Activated naive CD4-positive, alpha-beta T cell treated with anti-CD3 and anti-CD28 coated beads, Interleukin-2, amount 10 ng/mL, durations not matched to agents 7 days and 5 days (primary cell): Measurements from ENCODE around the gene NAT8L.

Source experiments
- CTCF ChIA-PET: fragments of 350-600 bp; sonication (Branson Sonifier 250); formaldehyde crosslinking; loops from one replicate; lab custom pipeline; 2021; ENCODE audit warnings: antibody characterized with exemption; lab: Charles Lee
- DNase-seq: peaks from one replicate; pipeline ENCODE4 v3.0.0-alpha.2; 2020
- H3K27ac Mint-ChIP-seq: one replicate; pipeline ENCODE4 v1.8.0; 2021; ENCODE audit warnings: mild to moderate bottlenecking, moderate library complexity, mixed read lengths
- H3K27me3 Mint-ChIP-seq: one replicate; pipeline ENCODE4 v1.8.0; 2021; ENCODE audit warnings: mild to moderate bottlenecking, mixed read lengths
- H3K36me3 Mint-ChIP-seq: one replicate; pipeline ENCODE4 v1.8.0; 2021; ENCODE audit warnings: mixed read lengths
- H3K4me1 Mint-ChIP-seq: one replicate; pipeline ENCODE4 v1.8.0; 2021; ENCODE audit warnings: mixed read lengths
- H3K4me3 Mint-ChIP-seq: one replicate; pipeline ENCODE4 v1.8.0; 2021; ENCODE audit warnings: mild to moderate bottlenecking, moderate library complexity, mixed read lengths
- H3K9me3 Mint-ChIP-seq: one replicate; pipeline ENCODE4 v1.8.0; 2021; ENCODE audit warnings: mixed read lengths

NAT8L gene

GRCh38 chr4:2096073-2096609 lies 37.0 kb downstream of the NAT8L start:
- H3K27me3 Mint-ChIP-seq = peaks cover 25% of the 10 kb centered on the region
- H3K9me3 Mint-ChIP-seq = peaks cover 9% of the 10 kb centered on the region
- no peak overlapping the region for H3K4me3 Mint-ChIP-seq
- no peak overlapping the region for H3K27ac Mint-ChIP-seq
- peaks cover 2% of the 10 kb centered on the region for H3K36me3 Mint-ChIP-seq
- CTCF ChIA-PET = no interaction called here
- no peak for DNase-seq
- H3K4me1 Mint-ChIP-seq = no peaks in the 10 kb centered on the region

- Mint-ChIP-seq H3K27ac (no peak overlapping the region), H3K4me3 (no peak overlapping the region), H3K27me3 (peaks cover 34% of the 10 kb centered on the region), H3K4me1 (peaks cover 5% of the 10 kb centered on the region), H3K9me3 (peaks cover 19% of the 10 kb centered on the region), H3K36me3 (peaks cover 8% of the 10 kb centered on the region)
- DNase-seq = no peak
- CTCF ChIA-PET = no interaction called here
Observed at GRCh38 chr4:2101346-2102044, 42.4 kb downstream of the NAT8L start.

GRCh38 chr4:2102045-2102883 lies 43.1 kb downstream of the NAT8L start:
- CTCF ChIA-PET = no interaction called here
- no peak overlapping the region for H3K27ac Mint-ChIP-seq
- peaks cover 13% of the 10 kb centered on the region for H3K9me3 Mint-ChIP-seq
- H3K4me1 Mint-ChIP-seq = peaks cover 5% of the 10 kb centered on the region
- peaks cover 32% of the 10 kb centered on the region for H3K27me3 Mint-ChIP-seq
- no peak for DNase-seq
- H3K4me3 Mint-ChIP-seq = no peak overlapping the region
- peaks cover 6% of the 10 kb centered on the region for H3K36me3 Mint-ChIP-seq

GRCh38 chr4:2103127-2103842 lies 44.2 kb downstream of the NAT8L start:
- CTCF ChIA-PET = no interaction called here
- peaks cover 5% of the 10 kb centered on the region for H3K4me1 Mint-ChIP-seq
- H3K27me3 Mint-ChIP-seq = peaks cover 32% of the 10 kb centered on the region
- H3K27ac Mint-ChIP-seq = no peak overlapping the region
- peaks cover 13% of the 10 kb centered on the region for H3K9me3 Mint-ChIP-seq
- H3K36me3 Mint-ChIP-seq = peaks cover 6% of the 10 kb centered on the region
- no peak overlapping the region for H3K4me3 Mint-ChIP-seq
- DNase-seq = no peak

- H3K4me1 Mint-ChIP-seq = peaks cover 5% of the 10 kb centered on the region
- no peak overlapping the region for H3K4me3 Mint-ChIP-seq
- CTCF ChIA-PET = no interaction called here
- no peak for DNase-seq
- peaks cover 6% of the 10 kb centered on the region for H3K36me3 Mint-ChIP-seq
- no peak overlapping the region for H3K27ac Mint-ChIP-seq
- H3K9me3 Mint-ChIP-seq = peaks cover 13% of the 10 kb centered on the region
- peaks cover 32% of the 10 kb centered on the region for H3K27me3 Mint-ChIP-seq
Observed at GRCh38 chr4:2103843-2104547, 44.9 kb downstream of the NAT8L start.

GRCh38 chr4:2104556-2105345 lies 45.6 kb downstream of the NAT8L start:
- Mint-ChIP-seq H3K27me3 (peaks cover 26% of the 10 kb centered on the region), H3K4me1 (peaks cover 5% of the 10 kb centered on the region), H3K4me3 (no peak overlapping the region), H3K36me3 (peaks cover 6% of the 10 kb centered on the region), H3K27ac (no peak overlapping the region), H3K9me3 (peaks cover 13% of the 10 kb centered on the region)
- CTCF ChIA-PET = no interaction called here
- no peak for DNase-seq

- Mint-ChIP-seq H3K27me3 (peaks cover 28% of the 10 kb centered on the region), H3K9me3 (peaks cover 13% of the 10 kb centered on the region), H3K36me3 (peaks cover 6% of the 10 kb centered on the region), H3K4me3 (no peak overlapping the region), H3K4me1 (peaks cover 5% of the 10 kb centered on the region), H3K27ac (no peak overlapping the region)
- DNase-seq = no peak
- CTCF ChIA-PET = no interaction called here
Observed at GRCh38 chr4:2105559-2105958, 46.4 kb downstream of the NAT8L start.

GRCh38 chr4:2116687-2117400 lies 57.7 kb downstream of the NAT8L start:
- Mint-ChIP-seq H3K27ac (no peak overlapping the region), H3K9me3 (peaks cover 1% of the 10 kb centered on the region), H3K36me3 (no peaks in the 10 kb centered on the region), H3K4me1 (no peaks in the 10 kb centered on the region), H3K27me3 (peaks cover 9% of the 10 kb centered on the region), H3K4me3 (no peak overlapping the region)
- no peak for DNase-seq
- CTCF ChIA-PET = no interaction called here
